HepG2 (cell line): Measurements from ENCODE around the gene OSBPL2. TPM values are rescaled to one million over a fixed set of nuclear protein-coding genes. Genes with fewer than 3 reads are reported as not detected.
A peak's percentile ranks its signal among the peaks of the same experiment; 100 is the strongest.

ENCODE experiments used
- CBFB ChIP-seq: sonication (generic); formaldehyde crosslinking; IDR thresholded peaks from 2 replicates; pipeline ENCODE4 v1.4.0; 2020; ENCODE audit warnings: missing genetic modification reagents
- EHMT2 ChIP-seq: fragments of 200-600 bp; sonication (generic); IDR thresholded peaks from 2 replicates; pipeline ENCODE4 v1.7.0; 2017; ENCODE audit warnings: antibody characterized with exemption, low read depth, low read length, borderline replicate concordance
- HNRNPLL ChIP-seq: fragments of 200-400 bp; formaldehyde crosslinking; IDR thresholded peaks from 2 replicates; pipeline ENCODE4 v1.6.1; 2017; ENCODE audit warnings: mild to moderate bottlenecking, low read depth, low read length; ENCODE audit not compliant: poor library complexity, severe bottlenecking
- HOXA3 ChIP-seq: sonication (generic); formaldehyde crosslinking; IDR thresholded peaks from 2 replicates; pipeline ENCODE4 v1.5.0; 2020; ENCODE audit warnings: missing genetic modification reagents
- KLF9 ChIP-seq: IDR thresholded peaks from 2 replicates; pipeline ENCODE4 v1.6.1; 2016; ENCODE audit warnings: low read depth
- LCORL ChIP-seq, 2 experiments: fragments of 450-650 bp in 1 of 2; sonication (generic) in 1 of 2; formaldehyde crosslinking in 1 of 2; IDR thresholded peaks; 2 replicates each; pipeline versions ENCODE4 v1.5.0 to v1.6.1; 2017 to 2020; ENCODE audit warnings: antibody characterized with exemption in 1 of 2, missing genetic modification reagents in 1 of 2
- PHF20 ChIP-seq: sonication (generic); formaldehyde crosslinking; IDR thresholded peaks from 2 replicates; pipeline ENCODE4 v1.5.0; 2020; ENCODE audit warnings: mild to moderate bottlenecking, missing genetic modification reagents
- SMAD9 ChIP-seq: sonication (generic); formaldehyde crosslinking; IDR thresholded peaks from 2 replicates; pipeline ENCODE4 v1.5.1; 2020; ENCODE audit warnings: mild to moderate bottlenecking, missing genetic modification reagents
- TGIF2 ChIP-seq: IDR thresholded peaks from 2 replicates; pipeline ENCODE4 v1.6.1; 2016; ENCODE audit warnings: control low read depth, missing compliant biosample characterization
- YEATS4 ChIP-seq: sonication (generic); formaldehyde crosslinking; IDR thresholded peaks from 2 replicates; pipeline ENCODE4 v1.4.0; 2020; ENCODE audit warnings: missing genetic modification reagents, borderline replicate concordance
- ZNF563 ChIP-seq: sonication (generic); formaldehyde crosslinking; IDR thresholded peaks from 2 replicates; pipeline ENCODE4 v1.8.0; 2022; ENCODE audit warnings: mild to moderate bottlenecking, moderate library complexity, missing genetic modification reagents
- ZNF614 ChIP-seq: IDR thresholded peaks from 2 replicates; pipeline ENCODE4 v1.6.1; 2018; ENCODE audit warnings: missing biosample characterization, missing genetic modification reagents, inconsistent platforms, borderline replicate concordance
- ZNF644 ChIP-seq: IDR thresholded peaks from 2 replicates; pipeline ENCODE4 v1.6.1; 2016; ENCODE audit warnings: low read depth
- ZNF660 ChIP-seq: sonication (generic); formaldehyde crosslinking; IDR thresholded peaks from 2 replicates; pipeline ENCODE4 v1.5.1; 2020; ENCODE audit warnings: mild to moderate bottlenecking, low read depth, missing genetic modification reagents, borderline replicate concordance
- ZNF713 ChIP-seq: sonication (generic); formaldehyde crosslinking; IDR thresholded peaks from 2 replicates; pipeline ENCODE4 v1.4.0; 2020; ENCODE audit warnings: mild to moderate bottlenecking, missing genetic modification reagents
- ZNF879 ChIP-seq: sonication (generic); formaldehyde crosslinking; IDR thresholded peaks from 2 replicates; pipeline ENCODE4 v1.8.1; 2023; ENCODE audit warnings: missing genetic modification reagents
- polyA plus RNA-seq, 8 experiments: library from polyadenylated mRNA; depleted of rRNA in 3 of 8; stranded (reverse) in 7 of 8; unstranded in 1 of 8; fragments of >200 nt; fragmentation: Illumina TruSeq in 4 of 8; extraction: Trizol in 4 of 8; gene quantifications; 2 replicates each; pipeline versions ENCODE4 v1.2.1 to v1.2.3, GENCODE V29; 2011 to 2016; ENCODE audit warnings: low read depth in 4 of 8, missing spikeins in 1 of 8, mixed read lengths in 1 of 8; ENCODE audit not compliant: insufficient read depth in 1 of 8
- total RNA-seq, 5 experiments: library from RNA; depleted of rRNA; stranded (reverse); fragments of >200 nt; fragmentation: Illumina TruSeq; extraction: Trizol; gene quantifications; 2 replicates each; pipeline ENCODE4 v1.2.3, GENCODE V29; 2016; ENCODE audit warnings: low read depth in 1 of 5
- TF ChIP-seq, protein P1 (sequence below): IDR thresholded peaks from 2 replicates; pipeline ENCODE4 v1.6.1; 2016
- TF ChIP-seq, protein P2 (sequence below): sonication (generic); formaldehyde crosslinking; IDR thresholded peaks from 2 replicates; pipeline ENCODE4 v1.4.0; 2020; ENCODE audit warnings: missing genetic modification reagents, borderline replicate concordance
- TF ChIP-seq, protein P3 (sequence below): sonication (generic); formaldehyde crosslinking; IDR thresholded peaks from 2 replicates; pipeline ENCODE4 v1.4.0; 2020; ENCODE audit warnings: mild to moderate bottlenecking, missing genetic modification reagents

The OSBPL2 gene
- total and polyA plus RNA-seq, 2 of the 13 experiments (the other 11 are each of a cell fraction or from before 2014, with no cell fraction given) = 18.5 to 37.4 TPM

DNA sequence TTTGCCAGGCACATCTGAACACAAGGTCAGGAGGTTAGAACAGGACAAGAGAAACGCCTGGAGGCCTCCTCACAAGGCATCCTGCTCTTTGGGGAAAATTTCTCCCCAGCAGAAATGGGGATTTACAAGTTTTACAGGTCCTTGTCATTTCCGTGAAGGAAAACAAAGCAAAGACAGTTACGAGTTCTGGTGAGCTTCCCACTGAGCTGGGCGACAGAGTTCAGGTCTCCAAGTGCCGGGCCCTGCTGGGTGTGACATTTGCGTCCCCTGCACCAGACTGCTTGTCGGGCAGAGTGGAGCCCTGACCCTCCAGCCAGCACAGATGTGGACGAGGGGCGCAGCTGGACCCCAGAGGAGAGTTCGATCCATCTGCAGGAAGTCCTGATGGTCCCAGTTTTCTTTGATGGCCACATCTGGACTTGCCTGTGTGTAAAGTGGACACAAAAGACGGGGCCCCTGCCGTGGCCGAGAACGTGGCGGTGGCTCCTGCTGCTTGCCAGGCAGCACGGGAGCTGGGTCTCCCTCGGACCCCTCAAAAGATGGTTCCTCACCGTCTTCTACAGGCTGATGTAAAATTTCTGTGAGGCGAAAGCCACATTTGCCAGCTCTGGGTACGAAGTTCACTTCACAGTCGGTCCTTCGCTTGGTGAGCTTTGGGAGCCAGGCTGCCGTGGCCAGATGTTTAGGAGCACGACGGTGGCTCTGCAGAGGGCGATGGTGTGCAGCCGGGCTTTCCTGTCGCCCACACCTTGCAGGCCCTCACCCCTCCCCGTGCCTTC is 59.3 kb downstream of the OSBPL2 start (continued):
- TF ChIP-seq SMAD9 (no peak), YEATS4 (CRISPR knock-in tag) (peak; percentile 51; the same call in 1 of the 2 replicates), EHMT2 (no peak), HOXA3 (peak; percentile 66; the same call in 1 of the 2 replicates), TGIF2 (0 out of 2 replicates have a peak, but pooled peaks have one; percentile 23), ZNF660 (CRISPR knock-in tag) (no peak), ZNF563 (CRISPR knock-in tag) (peak; percentile 55; the same call in 1 of the 2 replicates), ZNF614 (CRISPR knock-in tag) (no peak), KLF9 (CRISPR knock-in tag) (no peak), LCORL (IDR thresholded peaks at IDR 0.05) (no peak), LCORL (CRISPR knock-in tag; IDR thresholded peaks at IDR 0.05) (peak; percentile 40; the same call in 1 of the 2 replicates), PHF20 (CRISPR knock-in tag) (peak; percentile 42), ZNF713 (CRISPR knock-in tag) (no peak), CBFB (no peak), HNRNPLL (no peak), ZNF879 (CRISPR knock-in tag) (no peak), ZNF644 (no peak)
- TF ChIP-seq, protein P1, sequence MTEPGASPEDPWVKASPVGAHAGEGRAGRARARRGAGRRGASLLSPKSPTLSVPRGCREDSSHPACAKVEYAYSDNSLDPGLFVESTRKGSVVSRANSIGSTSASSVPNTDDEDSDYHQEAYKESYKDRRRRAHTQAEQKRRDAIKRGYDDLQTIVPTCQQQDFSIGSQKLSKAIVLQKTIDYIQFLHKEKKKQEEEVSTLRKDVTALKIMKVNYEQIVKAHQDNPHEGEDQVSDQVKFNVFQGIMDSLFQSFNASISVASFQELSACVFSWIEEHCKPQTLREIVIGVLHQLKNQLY (CRISPR knock-in tag) = no peak
- TF ChIP-seq, protein P2, sequence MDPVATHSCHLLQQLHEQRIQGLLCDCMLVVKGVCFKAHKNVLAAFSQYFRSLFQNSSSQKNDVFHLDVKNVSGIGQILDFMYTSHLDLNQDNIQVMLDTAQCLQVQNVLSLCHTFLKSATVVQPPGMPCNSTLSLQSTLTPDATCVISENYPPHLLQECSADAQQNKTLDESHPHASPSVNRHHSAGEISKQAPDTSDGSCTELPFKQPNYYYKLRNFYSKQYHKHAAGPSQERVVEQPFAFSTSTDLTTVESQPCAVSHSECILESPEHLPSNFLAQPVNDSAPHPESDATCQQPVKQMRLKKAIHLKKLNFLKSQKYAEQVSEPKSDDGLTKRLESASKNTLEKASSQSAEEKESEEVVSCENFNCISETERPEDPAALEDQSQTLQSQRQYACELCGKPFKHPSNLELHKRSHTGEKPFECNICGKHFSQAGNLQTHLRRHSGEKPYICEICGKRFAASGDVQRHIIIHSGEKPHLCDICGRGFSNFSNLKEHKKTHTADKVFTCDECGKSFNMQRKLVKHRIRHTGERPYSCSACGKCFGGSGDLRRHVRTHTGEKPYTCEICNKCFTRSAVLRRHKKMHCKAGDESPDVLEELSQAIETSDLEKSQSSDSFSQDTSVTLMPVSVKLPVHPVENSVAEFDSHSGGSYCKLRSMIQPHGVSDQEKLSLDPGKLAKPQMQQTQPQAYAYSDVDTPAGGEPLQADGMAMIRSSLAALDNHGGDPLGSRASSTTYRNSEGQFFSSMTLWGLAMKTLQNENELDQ (CRISPR knock-in tag) = no peak
- TF ChIP-seq, protein P3, sequence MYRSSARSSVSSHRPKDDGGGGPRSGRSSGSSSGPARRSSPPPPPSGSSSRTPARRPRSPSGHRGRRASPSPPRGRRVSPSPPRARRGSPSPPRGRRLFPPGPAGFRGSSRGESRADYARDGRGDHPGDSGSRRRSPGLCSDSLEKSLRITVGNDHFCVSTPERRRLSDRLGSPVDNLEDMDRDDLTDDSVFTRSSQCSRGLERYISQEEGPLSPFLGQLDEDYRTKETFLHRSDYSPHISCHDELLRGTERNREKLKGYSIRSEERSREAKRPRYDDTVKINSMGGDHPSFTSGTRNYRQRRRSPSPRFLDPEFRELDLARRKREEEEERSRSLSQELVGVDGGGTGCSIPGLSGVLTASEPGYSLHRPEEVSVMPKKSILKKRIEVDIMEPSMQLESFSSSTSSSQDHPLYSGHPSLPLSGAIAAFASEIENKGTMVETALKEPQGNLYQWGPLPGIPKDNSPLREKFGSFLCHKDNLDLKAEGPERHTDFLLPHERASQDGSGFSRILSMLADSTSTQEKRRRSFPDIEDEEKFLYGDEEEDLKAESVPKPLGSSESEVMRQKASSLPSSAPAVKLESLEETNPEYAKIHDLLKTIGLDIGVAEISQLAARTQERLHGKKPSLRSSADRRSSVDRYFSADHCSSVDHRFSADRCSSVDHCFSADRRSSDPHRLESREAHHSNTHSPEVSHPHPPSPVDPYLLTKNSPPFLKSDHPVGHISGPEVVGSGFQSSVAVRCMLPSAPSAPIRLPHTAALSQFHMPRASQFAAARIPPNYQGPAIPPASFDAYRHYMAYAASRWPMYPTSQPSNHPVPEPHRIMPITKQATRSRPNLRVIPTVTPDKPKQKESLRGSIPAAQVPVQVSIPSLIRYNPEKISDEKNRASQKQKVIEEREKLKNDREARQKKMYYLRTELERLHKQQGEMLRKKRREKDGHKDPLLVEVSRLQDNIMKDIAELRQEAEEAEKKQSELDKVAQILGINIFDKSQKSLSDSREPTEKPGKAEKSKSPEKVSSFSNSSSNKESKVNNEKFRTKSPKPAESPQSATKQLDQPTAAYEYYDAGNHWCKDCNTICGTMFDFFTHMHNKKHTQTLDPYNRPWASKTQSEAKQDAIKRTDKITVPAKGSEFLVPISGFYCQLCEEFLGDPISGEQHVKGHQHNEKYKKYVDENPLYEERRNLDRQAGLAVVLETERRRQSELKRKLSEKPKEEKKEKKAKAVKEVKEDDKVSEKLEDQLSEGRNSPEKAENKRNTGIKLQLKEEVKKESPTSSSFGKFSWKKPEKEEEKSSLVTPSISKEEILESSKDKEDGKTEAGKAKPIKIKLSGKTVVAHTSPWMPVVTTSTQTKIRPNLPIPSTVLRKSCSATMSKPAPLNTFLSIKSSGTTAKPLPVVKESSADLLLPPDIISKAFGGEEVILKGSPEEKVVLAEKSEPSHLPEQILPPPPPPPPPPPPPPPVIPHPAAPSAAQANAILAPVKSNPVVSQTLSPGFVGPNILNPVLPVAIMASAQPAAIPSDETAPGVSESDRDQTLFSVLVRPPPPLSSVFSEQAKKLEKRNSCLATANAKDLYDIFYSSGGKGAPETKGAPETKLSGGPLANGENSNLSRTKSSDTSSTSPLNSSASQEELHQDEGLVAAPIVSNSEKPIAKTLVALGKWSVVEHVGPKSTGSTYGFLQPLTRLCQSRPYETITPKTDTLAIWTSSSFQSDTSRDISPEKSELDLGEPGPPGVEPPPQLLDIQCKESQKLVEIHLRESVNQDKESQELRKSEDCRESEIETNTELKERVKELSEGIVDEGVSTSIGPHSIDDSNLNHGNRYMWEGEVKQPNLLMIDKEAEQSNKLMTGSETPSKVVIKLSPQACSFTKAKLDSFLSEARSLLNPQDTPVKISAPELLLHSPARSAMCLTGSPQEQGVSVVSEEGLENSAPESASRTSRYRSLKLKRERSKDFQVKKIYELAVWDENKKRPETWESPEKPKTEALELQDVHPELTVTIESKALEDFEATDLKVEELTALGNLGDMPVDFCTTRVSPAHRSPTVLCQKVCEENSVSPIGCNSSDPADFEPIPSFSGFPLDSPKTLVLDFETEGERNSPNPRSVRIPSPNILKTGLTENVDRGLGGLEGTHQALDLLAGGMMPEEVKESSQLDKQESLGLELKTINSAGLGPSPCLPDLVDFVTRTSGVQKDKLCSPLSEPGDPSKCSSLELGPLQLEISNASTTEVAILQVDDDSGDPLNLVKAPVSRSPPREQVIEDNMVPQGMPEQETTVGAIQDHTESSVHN (CRISPR knock-in tag) = no peak
